Activated gamma-delta T cell treated with Interleukin-2 at 50 U/mL for 16 hours (primary cell): Measurements from ENCODE around the gene SAYSD1.

Source experiments
- DNase-seq: peaks from one replicate; pipeline ENCODE4 v3.0.0-alpha.2; 2020

Gene SAYSD1

DNA sequence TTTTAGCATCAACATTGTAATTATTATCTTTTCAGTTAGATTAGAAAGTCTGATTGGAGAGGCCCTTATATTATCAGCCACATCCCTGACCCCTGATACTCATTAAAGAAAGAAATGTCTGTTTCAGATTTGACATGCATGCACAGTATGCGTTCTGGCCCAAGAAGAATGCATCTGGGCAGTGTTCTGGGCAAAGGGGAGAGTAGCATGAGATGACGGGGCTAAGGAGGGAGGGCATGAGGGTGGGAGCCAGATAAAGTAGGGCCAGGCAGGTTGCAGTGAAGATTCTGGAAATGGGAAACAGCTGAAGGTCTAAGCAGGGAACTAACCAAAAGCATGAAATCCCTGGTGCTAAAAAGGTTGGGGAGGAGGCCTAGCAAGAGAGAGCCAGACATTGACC is 7.3 kb downstream of the SAYSD1 start:
- no peak for DNase-seq

DNA sequence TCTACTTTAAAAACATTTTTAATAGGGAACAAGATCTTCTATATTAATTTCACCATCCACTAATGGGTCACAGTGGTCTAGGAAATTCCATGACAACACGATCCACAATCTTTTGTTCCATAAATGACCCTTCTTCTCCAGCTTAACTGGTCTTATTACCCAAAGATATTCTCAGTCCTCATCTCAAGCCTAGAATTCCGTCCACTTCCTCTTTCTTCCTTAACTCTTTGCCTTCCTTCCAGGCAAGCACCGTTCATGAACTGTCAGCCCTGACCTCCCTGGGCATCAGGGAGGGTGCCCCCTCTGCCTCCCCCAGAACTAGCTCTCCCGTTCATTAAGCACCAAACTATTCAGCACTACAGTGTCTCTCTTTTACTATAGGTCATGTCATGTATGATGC is 8.0 kb downstream of the SAYSD1 start:
- no peak for DNase-seq

DNA sequence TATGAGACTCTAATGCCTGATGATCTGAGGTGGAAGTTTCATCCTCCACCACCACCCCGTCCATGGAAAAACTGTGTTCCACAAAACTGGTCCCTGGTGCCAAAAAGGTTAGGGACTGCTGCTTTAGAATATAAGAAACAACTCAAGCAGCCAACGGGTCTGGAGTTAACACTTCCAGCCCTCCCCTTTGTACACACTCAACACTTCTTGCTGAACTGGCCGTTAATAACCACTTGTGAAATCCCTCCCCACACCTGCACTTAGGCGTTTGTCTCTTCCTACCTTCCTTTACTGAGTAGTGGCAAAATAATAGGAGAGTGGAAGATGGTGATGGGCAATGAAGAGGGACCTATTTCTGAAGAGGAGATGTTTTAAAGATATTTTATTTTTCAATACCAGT is 10.5 kb downstream of the SAYSD1 start:
- no peak for DNase-seq

DNA sequence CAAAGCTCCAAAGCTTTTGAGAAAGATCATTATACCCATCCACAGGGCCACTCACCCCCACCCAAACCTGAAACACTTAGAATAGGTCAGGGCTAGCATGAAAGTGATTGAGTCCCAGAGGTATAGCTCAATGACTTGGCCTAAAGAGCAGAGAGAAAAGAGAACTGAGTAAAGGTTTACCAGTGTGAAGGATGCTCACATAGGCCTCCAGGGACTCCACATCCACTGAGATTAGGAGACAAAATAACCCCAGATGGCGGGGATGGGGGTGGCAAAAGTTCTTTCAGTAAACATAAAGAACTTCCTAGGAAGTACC is 12.2 kb downstream of the SAYSD1 start:
- no peak for DNase-seq

DNA sequence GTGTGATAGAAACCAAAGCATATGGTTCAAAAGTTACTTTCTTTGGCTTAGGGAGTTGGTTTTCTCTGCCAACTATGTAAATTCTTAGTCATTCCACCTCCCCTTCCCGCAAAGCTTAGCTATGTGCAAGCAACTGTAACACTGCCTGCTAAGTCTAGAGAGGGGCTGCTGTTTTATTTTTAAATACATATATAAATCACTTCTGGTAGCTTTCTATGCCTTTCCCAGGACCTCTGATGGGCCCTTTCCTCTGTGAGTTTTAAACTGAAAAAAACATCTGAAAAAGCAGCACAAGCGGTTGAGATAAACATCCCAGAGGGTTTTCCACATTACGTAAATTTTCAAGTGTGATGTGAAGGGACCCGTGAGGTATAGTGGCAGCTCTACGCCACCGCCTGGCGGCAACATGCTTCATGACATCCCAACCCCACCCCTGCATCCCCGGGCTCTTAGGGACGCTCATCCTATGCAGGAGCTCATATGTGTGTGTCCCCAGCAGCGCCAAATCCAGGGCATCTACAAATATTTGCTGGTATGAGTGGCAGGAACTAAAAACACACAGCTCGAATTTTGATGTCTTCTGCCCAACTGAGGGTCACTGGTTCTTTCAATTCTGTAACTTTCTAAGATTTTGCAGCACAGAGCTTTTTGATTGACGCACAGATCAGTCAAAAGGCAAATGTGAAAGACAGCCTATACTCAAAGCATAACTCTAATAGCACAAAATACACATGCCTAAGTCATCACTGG is 12.7 kb downstream of the SAYSD1 start:
- DNase-seq, result no peak

DNA sequence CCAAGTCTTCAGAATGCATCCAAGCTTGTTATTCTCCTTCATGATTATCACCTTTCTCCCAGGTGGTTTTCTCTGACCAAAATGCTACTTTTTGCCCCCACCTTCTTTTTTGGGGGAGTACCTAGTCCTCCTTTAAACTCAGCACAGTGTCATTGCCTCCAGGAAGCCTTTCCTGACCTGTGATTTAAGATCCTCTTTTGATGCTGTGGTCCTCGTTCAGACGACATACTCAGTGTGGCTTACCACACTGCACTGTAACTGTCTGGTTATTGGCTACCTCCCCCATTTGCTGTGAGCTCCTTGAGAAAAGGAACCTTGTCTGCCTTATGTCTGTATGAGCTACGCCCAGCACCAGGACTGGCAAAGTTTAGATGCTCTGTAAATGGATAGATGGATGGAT is 14.6 kb downstream of the SAYSD1 start:
- no peak for DNase-seq

DNA sequence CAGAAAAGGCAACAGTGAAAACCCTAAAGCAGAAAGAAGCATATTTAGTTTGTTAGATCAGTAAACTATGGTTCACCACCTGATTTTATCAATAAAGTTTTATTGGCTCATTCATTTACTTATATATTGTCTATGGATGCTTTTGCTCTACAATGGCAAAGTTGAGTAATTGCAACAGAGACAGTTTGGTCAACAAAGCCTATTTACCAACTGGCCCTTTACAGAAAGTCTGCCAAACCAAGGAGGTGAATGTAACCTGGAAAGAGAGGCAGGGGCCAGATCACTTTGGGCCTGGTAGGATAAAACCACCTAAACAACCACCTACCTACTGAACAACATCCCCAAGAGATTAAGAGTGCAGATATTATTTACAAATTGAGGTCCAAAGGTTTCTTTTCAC is 19.4 kb downstream of the SAYSD1 start:
- DNase-seq, result no peak

DNA sequence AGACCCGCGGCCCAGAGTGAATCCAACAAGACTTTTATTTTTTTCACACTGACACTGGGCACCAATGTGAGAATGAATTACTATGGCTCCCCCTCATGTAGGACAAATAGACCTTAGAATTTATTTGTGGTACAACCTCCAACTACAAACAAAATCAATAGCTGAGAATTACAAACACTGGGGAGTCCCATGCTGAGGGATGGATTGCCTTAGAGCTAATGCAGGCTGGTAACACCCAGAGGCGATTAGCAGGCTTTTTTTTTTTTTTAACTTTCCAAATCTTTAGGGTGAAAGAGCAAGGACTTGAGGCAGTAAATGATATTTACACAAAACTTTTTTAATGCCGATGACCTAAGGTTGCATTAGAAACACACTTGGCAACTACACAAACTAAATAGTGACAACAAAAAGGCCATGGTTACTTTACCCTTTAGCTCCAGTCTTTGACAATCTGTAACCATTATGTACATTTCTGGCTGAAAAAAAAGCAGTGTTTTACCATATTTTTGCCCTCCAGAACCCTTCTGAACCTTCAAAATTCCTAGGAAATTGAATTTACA is 21.8 kb downstream of the SAYSD1 start:
- no peak for DNase-seq

DNA sequence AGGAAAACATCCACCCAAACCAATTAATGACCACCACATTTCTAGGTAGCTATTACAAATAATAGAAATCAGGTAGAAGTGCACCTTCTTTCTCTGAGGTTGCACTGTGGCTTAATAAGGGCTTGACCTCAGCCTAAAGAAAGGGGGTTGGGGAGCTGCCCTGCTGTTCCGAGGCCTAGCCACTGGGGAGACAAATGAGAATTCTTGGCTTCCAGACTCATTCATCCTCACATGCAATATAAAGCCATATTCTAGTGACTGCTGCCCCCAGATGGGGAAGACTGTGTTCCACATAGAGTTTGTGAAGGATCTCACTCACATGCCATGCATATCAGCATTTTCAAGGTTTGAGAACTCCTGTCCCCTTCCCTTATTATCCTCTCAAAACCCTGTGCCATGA is 22.9 kb downstream of the SAYSD1 start:
- DNase-seq, result no peak

DNA sequence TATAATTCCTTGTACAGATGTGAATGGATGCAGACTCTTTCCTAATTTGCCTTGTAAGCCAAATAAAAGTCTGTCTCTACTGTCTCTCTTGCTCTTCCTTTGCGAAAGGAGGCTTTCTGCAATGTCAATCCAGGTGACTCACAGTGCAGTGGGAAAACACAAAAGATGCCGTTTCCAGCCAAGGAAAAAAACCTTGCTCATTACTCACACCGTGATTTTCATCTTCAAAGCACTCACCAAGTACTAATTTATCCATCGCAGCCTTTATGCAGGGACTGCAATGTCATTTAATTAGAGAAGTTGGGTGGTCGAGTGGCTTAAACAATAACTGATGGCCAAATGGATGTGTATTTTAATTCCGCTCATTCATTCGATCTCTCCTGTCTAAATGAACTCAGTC is 23.8 kb downstream of the SAYSD1 start:
- no peak for DNase-seq

DNA sequence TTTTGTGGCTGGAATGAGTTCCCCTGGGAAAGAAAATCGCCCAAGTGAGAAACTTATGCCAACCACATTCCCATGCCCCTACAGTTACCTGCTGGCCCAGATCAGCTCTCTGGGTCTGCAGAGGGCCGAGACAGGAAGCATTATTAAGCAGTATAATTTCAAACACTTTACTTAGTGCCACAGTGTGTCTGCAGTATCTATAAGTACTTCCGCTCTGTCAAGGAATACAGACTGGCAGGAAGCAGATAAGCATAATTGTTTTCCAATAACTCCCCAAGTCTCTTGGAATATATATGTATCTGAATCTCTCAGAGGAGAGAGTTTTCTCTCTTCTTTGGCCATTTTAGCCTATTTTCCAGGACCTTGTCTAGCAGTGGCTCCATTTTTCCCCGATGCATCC is 24.9 kb downstream of the SAYSD1 start:
- no peak for DNase-seq

DNA sequence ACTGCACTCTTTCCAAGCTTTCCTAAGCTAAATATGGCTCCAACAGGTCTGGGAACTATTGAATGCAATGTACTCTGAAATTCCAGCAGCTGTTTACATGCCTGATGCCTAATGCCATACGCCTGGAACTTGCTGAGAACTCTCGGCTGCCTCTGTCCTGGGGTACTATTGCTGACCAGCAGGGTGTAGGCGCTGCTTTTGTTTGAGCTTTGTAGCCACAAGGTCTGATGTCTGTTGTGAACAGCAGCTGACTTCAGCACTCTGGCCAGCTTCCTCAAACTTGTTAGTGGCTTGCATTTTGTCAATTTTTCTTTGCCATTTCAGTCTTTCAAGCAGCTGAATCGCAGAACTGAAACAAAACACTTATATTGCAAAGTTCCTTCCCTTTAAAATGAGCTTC is 26.7 kb downstream of the SAYSD1 start:
- no peak for DNase-seq

DNA sequence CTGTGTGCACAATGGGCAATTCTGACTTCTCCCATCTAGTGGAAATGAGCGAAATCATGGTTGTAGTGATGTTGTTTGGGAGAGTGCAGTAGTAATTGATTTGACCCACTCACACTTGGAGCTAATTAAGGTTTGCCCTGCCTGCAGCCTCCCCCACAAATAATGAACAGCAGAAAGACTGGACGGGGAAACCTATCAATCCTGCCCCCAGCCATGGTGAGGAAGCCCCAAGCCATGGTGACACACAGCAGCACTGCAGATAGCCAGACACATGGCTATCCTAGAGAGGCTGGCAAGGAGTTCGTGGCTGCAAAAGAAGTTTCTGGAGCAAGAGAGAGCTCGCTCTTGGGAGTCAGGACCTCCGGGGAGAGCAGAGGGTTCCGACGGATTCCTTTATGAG is 27.8 kb downstream of the SAYSD1 start:
- no peak for DNase-seq

DNA sequence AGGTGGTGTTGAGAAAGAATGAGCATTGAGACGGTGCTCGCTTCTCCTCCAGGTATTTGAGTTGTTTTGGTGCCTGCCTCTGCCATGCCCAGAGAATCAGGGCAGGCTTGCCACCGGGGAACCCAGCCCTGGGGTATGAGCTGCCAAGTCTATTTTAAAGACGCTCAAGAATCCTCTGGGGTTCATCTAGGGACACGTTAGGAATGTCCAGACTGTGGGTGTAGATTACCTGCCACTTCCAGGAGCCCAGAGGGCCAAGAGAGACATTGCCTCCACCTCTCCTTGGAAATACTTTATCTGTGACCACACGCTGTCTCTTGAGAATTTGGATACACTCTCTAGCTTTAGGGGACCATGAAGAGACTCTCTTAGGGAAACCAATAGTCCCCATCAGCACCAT is 28.3 kb downstream of the SAYSD1 start:
- no peak for DNase-seq

DNA sequence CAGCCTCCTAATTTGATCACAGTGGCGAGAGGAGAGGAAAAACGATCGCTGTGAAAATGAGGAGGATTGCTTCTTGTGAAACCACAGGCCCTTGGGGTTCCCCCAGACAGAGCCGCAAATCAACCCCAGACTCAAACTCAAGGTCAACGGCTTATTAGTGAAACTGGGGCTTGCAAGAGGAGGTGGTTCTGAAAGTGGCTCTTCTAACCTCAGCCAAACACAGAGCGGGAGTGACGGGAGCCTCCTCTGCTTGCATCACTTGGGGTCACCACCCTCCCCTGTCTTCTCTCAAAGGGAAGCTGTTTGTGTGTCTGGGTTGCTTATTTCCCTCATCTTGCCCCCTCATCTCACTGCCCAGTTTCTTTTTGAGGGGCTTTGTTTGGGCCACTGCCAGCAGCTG is 28.7 kb downstream of the SAYSD1 start:
- DNase-seq, result no peak

DNA sequence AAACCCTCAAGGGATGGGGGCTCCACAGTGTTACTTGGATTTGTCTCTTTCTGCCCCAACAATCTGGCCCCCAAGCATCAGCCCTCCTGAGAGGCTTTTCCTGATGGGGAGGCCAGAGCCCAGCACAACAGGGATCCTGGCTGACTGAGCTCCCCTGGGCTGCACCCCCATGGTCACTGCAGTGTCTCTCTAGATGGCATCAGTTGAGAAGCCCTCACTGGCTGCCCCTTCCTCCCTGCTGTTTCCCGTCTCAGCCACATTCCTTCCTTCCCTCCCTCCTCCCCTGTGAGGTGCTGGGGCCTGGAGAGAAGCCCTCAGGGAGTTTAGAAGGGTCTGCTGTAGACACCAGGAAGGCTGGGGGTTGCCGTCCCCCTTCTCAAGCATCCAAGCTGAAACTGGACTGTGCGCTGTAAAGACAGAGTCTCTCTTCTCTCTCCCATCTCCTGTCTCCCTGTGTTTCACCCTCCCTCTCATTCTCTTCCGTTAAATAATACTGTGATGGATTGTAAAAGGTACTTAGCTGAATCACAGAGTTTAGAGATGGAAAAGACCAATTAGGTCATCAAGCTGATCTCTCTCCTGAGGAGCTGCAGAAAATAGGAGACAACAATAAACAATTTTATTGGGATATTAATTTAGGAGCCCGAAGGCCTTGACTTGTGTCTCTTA is 29.7 kb downstream of the SAYSD1 start:
- DNase-seq, result no peak

DNA sequence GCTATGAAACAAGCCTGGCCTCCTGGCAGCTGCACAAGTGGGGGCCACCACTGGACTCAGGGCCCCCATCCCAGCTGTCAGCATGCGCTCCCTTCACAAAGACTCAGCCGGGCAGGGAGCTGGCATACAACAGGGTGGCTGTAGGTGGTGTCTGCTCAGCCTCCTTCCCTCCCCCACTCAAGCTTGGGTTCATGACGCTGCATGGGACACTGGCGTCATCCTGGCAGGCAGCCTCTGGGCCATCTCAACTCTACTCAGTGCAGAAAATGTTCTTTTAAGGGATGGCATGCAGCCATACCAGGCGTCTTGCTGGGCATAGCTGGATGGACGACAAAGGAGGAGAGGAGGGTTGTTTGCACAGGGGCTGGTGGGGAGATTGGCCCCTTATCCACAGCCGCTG is 30.5 kb downstream of the SAYSD1 start:
- no peak for DNase-seq

DNA sequence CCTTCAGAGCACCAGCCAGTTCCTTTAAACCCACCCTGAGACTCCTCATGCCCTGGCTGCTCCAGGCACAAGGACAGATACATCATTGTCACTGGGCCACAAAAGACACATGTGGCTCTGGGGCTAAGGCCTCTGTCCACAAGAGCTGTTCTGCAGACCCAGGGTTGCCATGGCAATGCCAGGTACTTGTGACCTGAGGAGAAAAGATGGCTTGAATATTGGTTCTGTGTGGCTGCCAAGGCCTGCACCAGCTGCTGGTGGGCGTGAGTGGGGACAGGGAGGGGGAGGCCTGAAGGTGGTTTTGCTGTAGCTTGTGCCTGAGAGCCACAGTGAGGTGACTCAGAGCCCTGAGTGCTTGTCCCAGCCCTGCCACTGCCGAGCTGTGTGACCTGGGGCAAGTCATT is 31.8 kb downstream of the SAYSD1 start:
- DNase-seq, result no peak

DNA sequence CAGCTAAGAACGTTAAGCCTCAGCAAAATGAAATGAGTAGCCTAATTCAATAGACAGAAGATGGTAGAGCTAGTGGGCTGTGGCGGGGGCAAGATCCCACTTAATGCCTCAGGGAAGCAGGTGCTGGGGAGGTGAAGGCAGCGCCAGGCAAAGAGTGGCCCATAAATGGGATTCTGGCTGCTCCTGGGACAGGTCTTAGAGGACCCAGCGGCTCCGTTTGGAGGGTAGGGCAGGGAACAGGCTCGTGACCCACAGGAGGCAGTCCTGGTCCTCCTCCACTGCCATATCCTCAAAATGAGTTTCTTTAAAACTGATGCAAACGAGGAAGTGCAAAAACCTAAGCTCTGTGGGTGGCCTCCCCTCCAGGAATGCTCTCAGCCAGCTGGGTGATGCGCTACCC is 32.7 kb downstream of the SAYSD1 start:
- no peak for DNase-seq

DNA sequence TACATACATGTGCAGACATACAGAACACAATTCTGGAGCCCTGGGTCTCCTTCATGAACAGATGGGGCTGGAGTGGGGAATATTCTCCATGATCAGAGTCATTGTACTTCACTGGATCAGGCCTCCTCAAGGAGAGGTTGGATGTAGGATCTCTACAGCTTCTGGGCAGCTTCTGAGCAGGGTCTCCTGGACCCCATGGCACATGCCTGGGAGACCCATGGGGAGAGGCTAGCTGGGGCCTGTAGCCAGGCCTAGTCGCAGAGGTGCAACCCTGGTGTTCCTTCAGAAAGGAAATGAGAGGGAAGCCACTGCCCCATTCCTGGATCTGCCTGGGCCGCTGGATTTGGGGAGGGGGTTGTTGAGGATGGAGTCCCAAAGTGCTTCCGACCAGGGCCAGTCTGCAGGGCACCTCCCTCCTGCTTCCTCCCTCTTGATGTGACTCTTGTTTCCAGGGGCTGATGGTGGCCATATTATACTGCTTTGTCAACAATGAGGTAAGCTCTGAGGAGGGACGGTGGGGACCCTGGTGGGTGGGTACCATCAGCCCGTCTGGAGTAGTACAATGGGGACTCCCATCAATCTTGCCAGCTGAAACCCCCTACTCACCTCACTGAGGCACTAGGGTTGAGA is 34.6 kb downstream of the SAYSD1 start:
- no peak for DNase-seq

DNA sequence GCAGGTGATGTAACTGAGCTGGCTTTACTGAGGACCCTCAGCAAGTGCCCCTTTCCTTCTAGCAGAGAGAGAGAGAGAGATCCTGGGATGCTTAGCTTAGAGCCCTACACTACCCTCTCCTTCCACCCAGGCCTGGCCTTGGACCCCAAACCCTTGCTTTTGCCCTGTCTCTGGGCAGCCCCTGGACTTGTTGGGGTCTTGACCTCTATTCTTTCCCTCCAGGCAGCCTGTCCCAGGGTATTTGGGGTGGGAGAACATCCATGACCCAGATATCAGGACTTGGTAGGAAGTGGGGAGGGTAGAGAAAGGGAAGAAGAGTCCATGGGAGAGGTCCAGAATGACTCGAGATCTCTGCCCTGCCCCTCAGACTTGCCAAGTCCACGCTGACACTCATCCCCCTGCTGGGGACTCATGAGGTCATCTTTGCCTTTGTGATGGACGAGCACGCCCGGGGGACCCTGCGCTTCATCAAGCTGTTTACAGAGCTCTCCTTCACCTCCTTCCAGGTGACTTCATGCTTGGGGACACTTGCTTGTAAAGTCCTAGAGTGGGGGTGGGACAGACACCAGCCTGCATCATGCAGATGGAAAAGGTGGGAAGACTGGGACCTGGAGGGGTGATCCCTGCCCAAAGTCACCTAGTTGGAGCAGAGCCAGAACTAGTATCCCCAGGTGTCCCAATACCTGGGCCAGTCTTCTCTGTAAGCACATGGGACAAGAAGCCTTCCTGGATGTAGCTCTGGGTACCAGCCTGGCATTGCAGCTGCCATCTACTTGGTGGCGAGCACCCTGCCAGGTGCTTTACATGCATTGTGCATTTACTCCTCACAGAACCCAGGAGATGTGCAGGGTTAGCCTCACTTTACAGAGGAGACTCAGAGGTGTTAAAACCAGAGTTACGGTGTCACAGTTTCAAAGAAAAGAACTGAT is 35.5 kb downstream of the SAYSD1 start:
- no peak for DNase-seq

DNA sequence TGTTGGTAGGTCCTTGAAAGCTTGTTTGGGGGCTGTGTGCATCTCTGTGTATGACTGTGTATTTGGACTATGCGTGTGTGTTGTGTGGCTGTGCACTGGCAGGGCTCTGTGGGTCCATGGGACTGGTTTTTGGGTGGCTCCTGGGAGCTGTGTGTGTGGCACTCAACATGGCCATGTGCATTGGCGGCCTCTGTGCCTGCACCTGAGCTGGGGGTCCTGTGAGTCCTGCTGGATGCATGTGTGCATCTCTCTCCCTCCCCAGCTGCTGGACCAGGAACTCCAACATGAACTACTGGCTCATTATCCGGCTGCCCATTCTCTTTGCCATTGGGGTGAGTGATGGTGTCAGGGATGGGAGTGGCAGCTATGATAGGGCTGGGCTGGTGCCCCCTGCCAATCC is 36.3 kb downstream of the SAYSD1 start:
- DNase-seq, result no peak

DNA sequence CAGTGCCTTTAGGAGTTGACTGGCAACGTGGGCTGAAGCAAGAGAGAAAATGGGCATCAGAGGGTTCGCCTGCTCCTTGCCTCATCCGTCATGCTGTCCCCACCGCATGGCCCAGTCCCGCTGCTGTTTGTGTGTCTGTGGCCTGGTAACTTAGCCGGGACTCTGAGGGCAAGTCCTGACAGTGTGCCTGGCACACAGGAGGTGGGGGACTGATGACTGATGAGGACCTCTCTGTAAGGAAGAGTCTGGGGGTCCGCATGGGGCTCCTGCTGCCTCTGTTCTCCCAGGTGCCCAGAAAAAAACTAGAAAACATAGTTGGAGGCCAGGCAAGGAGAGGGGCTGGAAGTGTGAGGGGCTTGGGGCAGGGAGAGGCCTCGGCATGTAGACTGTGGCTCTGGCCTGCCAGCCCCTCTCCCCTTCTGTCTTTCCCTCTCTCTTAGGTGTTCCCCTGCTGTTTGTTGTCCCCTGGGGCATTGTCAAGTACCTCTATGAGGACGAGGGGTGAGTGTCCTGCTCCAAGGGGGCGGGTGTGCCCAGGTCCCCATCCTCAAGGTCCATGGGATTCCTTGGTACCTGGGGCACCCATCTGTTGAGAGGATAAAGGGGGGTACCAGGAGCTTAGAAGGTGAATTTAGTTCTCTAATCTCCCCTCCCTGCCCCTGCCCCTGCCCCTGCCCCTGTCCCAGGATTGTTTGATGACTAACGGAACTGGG is 36.9 kb downstream of the SAYSD1 start:
- DNase-seq, result no peak
